GM12878 (cell line): ENCODE data around the gene SIL1. TPM values are rescaled to one million over a fixed set of nuclear protein-coding genes. Genes with fewer than 3 reads are reported as not detected.

Experiments
- ELK1 ChIP-seq: IDR thresholded peaks from 2 replicates; pipeline ENCODE4 v1.6.1; 2012; ENCODE audit warnings: low read depth, low read length, improper control_type of control experiment
- ESRRA ChIP-seq: IDR thresholded peaks from 2 replicates; pipeline ENCODE4 v1.6.1; 2012; ENCODE audit warnings: mild to moderate bottlenecking, low read length, improper control_type of control experiment
- HDAC6 ChIP-seq: fragments of 200-600 bp; sonication (generic); IDR thresholded peaks from one replicate; pipeline ENCODE4 v1.8.0; 2017; ENCODE audit warnings: antibody characterized with exemption; ENCODE audit not compliant: unreplicated experiment
- NFXL1 ChIP-seq: fragments of 450-650 bp; IDR thresholded peaks from 2 replicates; pipeline ENCODE4 v1.6.1; 2017; ENCODE audit warnings: antibody characterized with exemption, mild to moderate bottlenecking, borderline replicate concordance
- ZBED1 ChIP-seq: IDR thresholded peaks from 2 replicates; pipeline ENCODE4 v1.6.1; 2016; ENCODE audit warnings: borderline replicate concordance
- ZSCAN29 ChIP-seq: fragments of 450-650 bp; IDR thresholded peaks from 2 replicates; pipeline ENCODE4 v1.6.1; 2017; ENCODE audit warnings: mild to moderate bottlenecking, moderate library complexity
- polyA plus RNA-seq, 11 experiments: library from polyadenylated mRNA; depleted of rRNA in 4 of 11; unstranded in 6 of 11; stranded (reverse) in 5 of 11; fragments of >200 nt; fragmentation: Nextera tagmentation in 4 of 11; fragmentation: Illumina TruSeq in 1 of 11; extraction: Ambion mirVana in 4 of 11; extraction: Trizol in 1 of 11; gene quantifications; 1 replicate in 1 of 11; 2 replicates in 10 of 11; pipeline versions ENCODE4 v1.2.1 to v1.2.3, GENCODE V29; 2011 to 2016; ENCODE audit warnings: inconsistent platforms in 2 of 11, missing spikeins in 2 of 11, low read depth in 1 of 11
- total RNA-seq, 4 experiments: library from RNA; depleted of rRNA in 3 of 4; stranded (reverse); fragments of >200 nt in 3 of 4; fragmentation: Illumina TruSeq in 1 of 4; extraction: Trizol in 1 of 4; gene quantifications; 2 replicates each; pipeline versions ENCODE4 v1.2.1 to v1.2.3, GENCODE V29; 2013 to 2021
- TF ChIP-seq, protein P1 (sequence below): fragments of 150-350 bp; IDR thresholded peaks from 2 replicates; pipeline ENCODE4 v1.6.1; 2016; ENCODE audit warnings: low read depth, low read length
- TF ChIP-seq, protein P2 (sequence below): fragments of 450-650 bp; formaldehyde crosslinking; IDR thresholded peaks from 2 replicates; pipeline ENCODE4 v1.5.0; 2022; ENCODE audit warnings: mild to moderate bottlenecking, missing genetic modification characterization
- TF ChIP-seq, protein P3 (sequence below): fragments of 450-650 bp; IDR thresholded peaks from 2 replicates; pipeline ENCODE4 v1.6.1; 2018; ENCODE audit warnings: borderline replicate concordance, mild to moderate bottlenecking; ENCODE audit not compliant: partially characterized antibody

SIL1 gene
- total and polyA plus RNA-seq, 10 of the 15 experiments (the other 5 are each of a cell fraction or from before 2014, with no cell fraction given): 4.1 to 49.8 (median 29.4) TPM

- TF ChIP-seq, protein P1, sequence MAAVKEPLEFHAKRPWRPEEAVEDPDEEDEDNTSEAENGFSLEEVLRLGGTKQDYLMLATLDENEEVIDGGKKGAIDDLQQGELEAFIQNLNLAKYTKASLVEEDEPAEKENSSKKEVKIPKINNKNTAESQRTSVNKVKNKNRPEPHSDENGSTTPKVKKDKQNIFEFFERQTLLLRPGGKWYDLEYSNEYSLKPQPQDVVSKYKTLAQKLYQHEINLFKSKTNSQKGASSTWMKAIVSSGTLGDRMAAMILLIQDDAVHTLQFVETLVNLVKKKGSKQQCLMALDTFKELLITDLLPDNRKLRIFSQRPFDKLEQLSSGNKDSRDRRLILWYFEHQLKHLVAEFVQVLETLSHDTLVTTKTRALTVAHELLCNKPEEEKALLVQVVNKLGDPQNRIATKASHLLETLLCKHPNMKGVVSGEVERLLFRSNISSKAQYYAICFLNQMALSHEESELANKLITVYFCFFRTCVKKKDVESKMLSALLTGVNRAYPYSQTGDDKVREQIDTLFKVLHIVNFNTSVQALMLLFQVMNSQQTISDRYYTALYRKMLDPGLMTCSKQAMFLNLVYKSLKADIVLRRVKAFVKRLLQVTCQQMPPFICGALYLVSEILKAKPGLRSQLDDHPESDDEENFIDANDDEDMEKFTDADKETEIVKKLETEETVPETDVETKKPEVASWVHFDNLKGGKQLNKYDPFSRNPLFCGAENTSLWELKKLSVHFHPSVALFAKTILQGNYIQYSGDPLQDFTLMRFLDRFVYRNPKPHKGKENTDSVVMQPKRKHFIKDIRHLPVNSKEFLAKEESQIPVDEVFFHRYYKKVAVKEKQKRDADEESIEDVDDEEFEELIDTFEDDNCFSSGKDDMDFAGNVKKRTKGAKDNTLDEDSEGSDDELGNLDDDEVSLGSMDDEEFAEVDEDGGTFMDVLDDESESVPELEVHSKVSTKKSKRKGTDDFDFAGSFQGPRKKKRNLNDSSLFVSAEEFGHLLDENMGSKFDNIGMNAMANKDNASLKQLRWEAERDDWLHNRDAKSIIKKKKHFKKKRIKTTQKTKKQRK: no peak
- TF ChIP-seq ESRRA (no peak), NFXL1 (no peak), ELK1 (no peak), ZBED1 (no peak), HDAC6 (no peak), ZSCAN29 (no peak)
- TF ChIP-seq, protein P2, sequence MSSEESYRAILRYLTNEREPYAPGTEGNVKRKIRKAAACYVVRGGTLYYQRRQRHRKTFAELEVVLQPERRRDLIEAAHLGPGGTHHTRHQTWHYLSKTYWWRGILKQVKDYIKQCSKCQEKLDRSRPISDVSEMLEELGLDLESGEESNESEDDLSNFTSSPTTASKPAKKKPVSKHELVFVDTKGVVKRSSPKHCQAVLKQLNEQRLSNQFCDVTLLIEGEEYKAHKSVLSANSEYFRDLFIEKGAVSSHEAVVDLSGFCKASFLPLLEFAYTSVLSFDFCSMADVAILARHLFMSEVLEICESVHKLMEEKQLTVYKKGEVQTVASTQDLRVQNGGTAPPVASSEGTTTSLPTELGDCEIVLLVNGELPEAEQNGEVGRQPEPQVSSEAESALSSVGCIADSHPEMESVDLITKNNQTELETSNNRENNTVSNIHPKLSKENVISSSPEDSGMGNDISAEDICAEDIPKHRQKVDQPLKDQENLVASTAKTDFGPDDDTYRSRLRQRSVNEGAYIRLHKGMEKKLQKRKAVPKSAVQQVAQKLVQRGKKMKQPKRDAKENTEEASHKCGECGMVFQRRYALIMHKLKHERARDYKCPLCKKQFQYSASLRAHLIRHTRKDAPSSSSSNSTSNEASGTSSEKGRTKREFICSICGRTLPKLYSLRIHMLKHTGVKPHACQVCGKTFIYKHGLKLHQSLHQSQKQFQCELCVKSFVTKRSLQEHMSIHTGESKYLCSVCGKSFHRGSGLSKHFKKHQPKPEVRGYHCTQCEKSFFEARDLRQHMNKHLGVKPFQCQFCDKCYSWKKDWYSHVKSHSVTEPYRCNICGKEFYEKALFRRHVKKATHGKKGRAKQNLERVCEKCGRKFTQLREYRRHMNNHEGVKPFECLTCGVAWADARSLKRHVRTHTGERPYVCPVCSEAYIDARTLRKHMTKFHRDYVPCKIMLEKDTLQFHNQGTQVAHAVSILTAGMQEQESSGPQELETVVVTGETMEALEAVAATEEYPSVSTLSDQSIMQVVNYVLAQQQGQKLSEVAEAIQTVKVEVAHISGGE (CRISPR knock-in tag): no peak
- TF ChIP-seq, protein P3, sequence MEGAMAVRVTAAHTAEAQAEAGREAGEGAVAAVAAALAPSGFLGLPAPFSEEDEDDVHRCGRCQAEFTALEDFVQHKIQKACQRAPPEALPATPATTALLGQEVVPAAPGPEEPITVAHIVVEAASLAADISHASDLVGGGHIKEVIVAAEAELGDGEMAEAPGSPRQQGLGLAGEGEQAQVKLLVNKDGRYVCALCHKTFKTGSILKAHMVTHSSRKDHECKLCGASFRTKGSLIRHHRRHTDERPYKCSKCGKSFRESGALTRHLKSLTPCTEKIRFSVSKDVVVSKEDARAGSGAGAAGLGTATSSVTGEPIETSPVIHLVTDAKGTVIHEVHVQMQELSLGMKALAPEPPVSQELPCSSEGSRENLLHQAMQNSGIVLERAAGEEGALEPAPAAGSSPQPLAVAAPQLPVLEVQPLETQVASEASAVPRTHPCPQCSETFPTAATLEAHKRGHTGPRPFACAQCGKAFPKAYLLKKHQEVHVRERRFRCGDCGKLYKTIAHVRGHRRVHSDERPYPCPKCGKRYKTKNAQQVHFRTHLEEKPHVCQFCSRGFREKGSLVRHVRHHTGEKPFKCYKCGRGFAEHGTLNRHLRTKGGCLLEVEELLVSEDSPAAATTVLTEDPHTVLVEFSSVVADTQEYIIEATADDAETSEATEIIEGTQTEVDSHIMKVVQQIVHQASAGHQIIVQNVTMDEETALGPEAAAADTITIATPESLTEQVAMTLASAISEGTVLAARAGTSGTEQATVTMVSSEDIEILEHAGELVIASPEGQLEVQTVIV: no peak
Observed at GRCh38 chr5:139068060-139068459, 130.1 kb downstream of the SIL1 start (continued).
